GM19397 (cell line): Measurements from ENCODE around the gene WAPL.
"Not testable (repeated sequence)": the region's sequence is repeated elsewhere in the genome, so short reads cannot be mapped to it uniquely, and the experiment has no call there.

Experiments
- ATAC-seq: cut with Tn5 transposase; IDR thresholded peaks from one replicate; pipeline ENCODE4 v1.9.1; 2021; ENCODE audit warnings: mild to moderate bottlenecking, moderate library complexity; ENCODE audit not compliant: unreplicated experiment

Gene WAPL

GRCh38 chr10:86391236-86391840 is 130.3 kb downstream of the WAPL start:
- no peak for ATAC-seq

- ATAC-seq = no peak
These were observed 131.1 kb downstream of the WAPL start for GRCh38 chr10:86390337-86391120.

GRCh38 chr10:86389441-86390193 is 132.0 kb downstream of the WAPL start:
- ATAC-seq = peak; percentile 78

- not testable (repeated sequence) for ATAC-seq
These were observed 132.5 kb downstream of the WAPL start for GRCh38 chr10:86389109-86389440.

- ATAC-seq = no peak
These were observed 133.4 kb downstream of the WAPL start for GRCh38 chr10:86388119-86388704.

GRCh38 chr10:86387178-86387794 is 134.3 kb downstream of the WAPL start:
- ATAC-seq = no peak

GRCh38 chr10:86385806-86386205 is 135.8 kb downstream of the WAPL start:
- ATAC-seq = no peak
